ENCODE results near the gene MICAL3. TPM values are rescaled to one million over a fixed set of nuclear protein-coding genes. Genes with fewer than 3 reads are reported as not detected.
A peak's percentile ranks its signal among the peaks of the same experiment; 100 is the strongest.
"Not testable (repeated sequence)": the region's sequence is repeated elsewhere in the genome, so short reads cannot be mapped to it uniquely, and the experiment has no call there.

The MICAL3 gene
- total RNA-seq, 3 donors from 2014 or later (not counting 1 experiment from before 2014, with no cell fraction given): 17.1 to 36.3 (median 34.3) TPM

GRCh38 chr22:18066181-18066859 is 42.0 kb upstream of the MICAL3 start:
- no peaks in the 10 kb centered on the region for H3K36me3 Mint-ChIP-seq
- H3K9me3 ChIP-seq (ENCODE audit: control insufficient read depth, insufficient read depth, low read length): no peaks in the 10 kb centered on the region
- WGBS (ENCODE audit: insufficient coverage): 24% methylated on average over 12 of the region's 12 CpGs
- H3K27ac ChIP-seq (ENCODE audit: low read length): no peak overlapping the region
- no peaks in the 10 kb centered on the region for H3K36me3 ChIP-seq (ENCODE audit: control insufficient read depth, insufficient read depth, low read length)
- H3K27ac Mint-ChIP-seq: no peak overlapping the region
- DNase-seq: no peak
- peaks cover 8% of the 10 kb centered on the region for H3K4me1 ChIP-seq (ENCODE audit: control insufficient read depth, insufficient read depth, low read length)
- peak in 1 of 3 donors; percentile 14 for ATAC-seq
- no peak for TF ChIP-seq CTCF (IDR thresholded peaks at IDR 0.05)
- H3K4me3 ChIP-seq (ENCODE audit: low read length): no peak overlapping the region
- H3K9me3 Mint-ChIP-seq: no peaks in the 10 kb centered on the region
- H3K4me3 Mint-ChIP-seq: no peak overlapping the region
- H3K27me3 Mint-ChIP-seq (ENCODE audit: low read depth in 2 of 2): peaks cover 31 to 57% of the 10 kb centered on the region in 2 donors
- peaks cover 0 to 8% of the 10 kb centered on the region in 2 donors for H3K4me1 Mint-ChIP-seq
- no peaks in the 10 kb centered on the region for H3K27me3 ChIP-seq (ENCODE audit: control insufficient read depth, insufficient read depth, low read length)
- intact Hi-C loops (cut with micrococcal nuclease): loop anchor here (10.0 kb wide), 1 partner anchor 152 kb away; no protein-coding TSS in a partner anchor

- H3K27ac Mint-ChIP-seq: no peak overlapping the region
- no peak overlapping the region for H3K27ac ChIP-seq (ENCODE audit: low read length)
- no peak for ATAC-seq
These were observed 40.9 kb upstream of the MICAL3 start for GRCh38 chr22:18065256-18065655.

DNA sequence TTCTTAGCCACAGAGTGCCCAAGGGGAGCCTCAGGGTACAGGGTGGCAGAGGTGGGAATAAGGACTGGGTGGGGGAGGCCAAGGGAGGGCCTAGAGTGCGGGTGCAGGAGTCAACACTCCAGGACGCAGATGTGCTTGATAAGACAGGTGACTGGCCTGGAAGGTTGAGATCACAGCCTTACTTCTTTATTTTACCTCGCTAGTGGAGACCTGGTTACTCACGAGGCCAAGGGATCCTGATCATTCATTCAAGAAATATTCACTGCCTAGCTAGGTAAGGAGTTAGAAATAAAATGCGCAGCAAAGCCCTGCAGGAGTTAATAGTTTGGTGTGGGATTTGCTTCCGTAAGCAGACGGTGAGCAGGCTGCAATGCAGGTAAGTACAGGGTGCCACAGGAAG is 40.3 kb upstream of the MICAL3 start:
- TF ChIP-seq CTCF (IDR thresholded peaks at IDR 0.05): no peak
- no peaks in the 10 kb centered on the region for H3K9me3 Mint-ChIP-seq

More at GRCh38 chr22:18065256-18065655, 40.9 kb upstream of the MICAL3 start:
- intact Hi-C loops (cut with micrococcal nuclease): loop anchor here (10.0 kb wide), 1 partner anchor 150 kb away; no protein-coding TSS in a partner anchor
- H3K36me3 ChIP-seq (ENCODE audit: control insufficient read depth, insufficient read depth, low read length): no peaks in the 10 kb centered on the region
- no peaks in the 10 kb centered on the region for H3K9me3 ChIP-seq (ENCODE audit: control insufficient read depth, insufficient read depth, low read length)
- no peaks in the 10 kb centered on the region for H3K36me3 Mint-ChIP-seq
- H3K4me1 ChIP-seq (ENCODE audit: control insufficient read depth, insufficient read depth, low read length): peaks cover 8% of the 10 kb centered on the region
- no peak overlapping the region for H3K4me3 ChIP-seq (ENCODE audit: low read length)
- TF ChIP-seq CTCF (IDR thresholded peaks at IDR 0.05): no peak
- peaks cover 0 to 8% of the 10 kb centered on the region in 2 donors for H3K4me1 Mint-ChIP-seq
- 45% methylated on average over 9 of the region's 9 CpGs for WGBS (ENCODE audit: insufficient coverage)
- DNase-seq: no peak
- H3K4me3 Mint-ChIP-seq: no peak overlapping the region
- H3K9me3 Mint-ChIP-seq: no peaks in the 10 kb centered on the region
- H3K27me3 Mint-ChIP-seq (ENCODE audit: low read depth in 2 of 2): peaks cover 29 to 57% of the 10 kb centered on the region in 2 donors
- H3K27me3 ChIP-seq (ENCODE audit: control insufficient read depth, insufficient read depth, low read length): no peaks in the 10 kb centered on the region

GRCh38 chr22:18063715-18064114 is 39.4 kb upstream of the MICAL3 start:
- not testable (repeated sequence) for H3K9me3 ChIP-seq (ENCODE audit: control insufficient read depth, insufficient read depth, low read length); H3K4me3 Mint-ChIP-seq; H3K4me3 ChIP-seq (ENCODE audit: low read length); H3K4me1 ChIP-seq (ENCODE audit: control insufficient read depth, insufficient read depth, low read length); DNase-seq; H3K36me3 ChIP-seq (ENCODE audit: control insufficient read depth, insufficient read depth, low read length); ATAC-seq; H3K27ac ChIP-seq (ENCODE audit: low read length); H3K27ac Mint-ChIP-seq; H3K27me3 ChIP-seq (ENCODE audit: control insufficient read depth, insufficient read depth, low read length); H3K4me1 Mint-ChIP-seq; H3K9me3 Mint-ChIP-seq; H3K36me3 Mint-ChIP-seq
- WGBS (ENCODE audit: insufficient coverage): 84% methylated on average over 6 of the region's 6 CpGs
- intact Hi-C loops (cut with micrococcal nuclease): loop anchor here (10.0 kb wide), 1 partner anchor 149 kb away; no protein-coding TSS in a partner anchor
- peaks cover 28 to 51% of the 10 kb centered on the region in 2 donors for H3K27me3 Mint-ChIP-seq (ENCODE audit: low read depth in 2 of 2)

More for the DNA sequence above, 40.3 kb upstream of the MICAL3 start:
- intact Hi-C loops (cut with micrococcal nuclease): loop anchor here (10.0 kb wide), 1 partner anchor 150 kb away; no protein-coding TSS in a partner anchor
- Histone ChIP-seq H3K4me3 (ENCODE audit: low read length) (no peak overlapping the region), H3K36me3 (ENCODE audit: control insufficient read depth, insufficient read depth, low read length) (no peaks in the 10 kb centered on the region), H3K27me3 (ENCODE audit: control insufficient read depth, insufficient read depth, low read length) (no peaks in the 10 kb centered on the region), H3K4me1 (ENCODE audit: control insufficient read depth, insufficient read depth, low read length) (peaks cover 8% of the 10 kb centered on the region), H3K27ac (ENCODE audit: low read length) (no peak overlapping the region), H3K9me3 (ENCODE audit: control insufficient read depth, insufficient read depth, low read length) (no peaks in the 10 kb centered on the region)
- ATAC-seq (no peak), DNase-seq (no peak)
- 94% methylated on average over 7 of the region's 7 CpGs for WGBS (ENCODE audit: insufficient coverage)
- H3K27me3 Mint-ChIP-seq (ENCODE audit: low read depth in 2 of 2): peaks cover 29 to 52% of the 10 kb centered on the region in 2 donors
- H3K27ac Mint-ChIP-seq: no peak overlapping the region
- no peak overlapping the region for H3K4me3 Mint-ChIP-seq
- peaks cover 0 to 8% of the 10 kb centered on the region in 2 donors for H3K4me1 Mint-ChIP-seq
- H3K36me3 Mint-ChIP-seq: no peaks in the 10 kb centered on the region

Data from natural killer cell (primary cell).